ENCODE data around the gene COPG1.

DNA sequence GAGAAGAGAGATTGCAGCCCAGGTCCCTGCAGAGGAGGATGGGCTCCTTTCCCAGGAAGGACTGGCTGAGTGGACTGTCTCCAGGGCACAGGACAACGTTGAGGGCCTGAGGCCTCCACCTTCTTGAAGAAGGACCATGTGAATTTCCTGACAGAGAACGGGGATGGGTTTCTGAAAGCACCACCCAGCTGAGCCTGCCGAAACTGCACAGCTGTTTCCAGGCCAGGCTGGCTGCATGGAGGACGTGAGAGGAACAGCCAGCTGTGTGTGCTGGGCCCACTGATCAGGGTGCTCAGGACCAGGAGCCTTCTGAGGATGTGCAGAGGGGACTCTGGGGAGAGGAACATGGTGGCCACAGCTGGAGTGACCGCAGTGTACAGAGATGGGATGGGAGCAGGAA is 68.4 kb downstream of the COPG1 start:
- TF ChIP-seq, protein P1, sequence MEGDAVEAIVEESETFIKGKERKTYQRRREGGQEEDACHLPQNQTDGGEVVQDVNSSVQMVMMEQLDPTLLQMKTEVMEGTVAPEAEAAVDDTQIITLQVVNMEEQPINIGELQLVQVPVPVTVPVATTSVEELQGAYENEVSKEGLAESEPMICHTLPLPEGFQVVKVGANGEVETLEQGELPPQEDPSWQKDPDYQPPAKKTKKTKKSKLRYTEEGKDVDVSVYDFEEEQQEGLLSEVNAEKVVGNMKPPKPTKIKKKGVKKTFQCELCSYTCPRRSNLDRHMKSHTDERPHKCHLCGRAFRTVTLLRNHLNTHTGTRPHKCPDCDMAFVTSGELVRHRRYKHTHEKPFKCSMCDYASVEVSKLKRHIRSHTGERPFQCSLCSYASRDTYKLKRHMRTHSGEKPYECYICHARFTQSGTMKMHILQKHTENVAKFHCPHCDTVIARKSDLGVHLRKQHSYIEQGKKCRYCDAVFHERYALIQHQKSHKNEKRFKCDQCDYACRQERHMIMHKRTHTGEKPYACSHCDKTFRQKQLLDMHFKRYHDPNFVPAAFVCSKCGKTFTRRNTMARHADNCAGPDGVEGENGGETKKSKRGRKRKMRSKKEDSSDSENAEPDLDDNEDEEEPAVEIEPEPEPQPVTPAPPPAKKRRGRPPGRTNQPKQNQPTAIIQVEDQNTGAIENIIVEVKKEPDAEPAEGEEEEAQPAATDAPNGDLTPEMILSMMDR (conservative IDR thresholded peaks at IDR 0.05; ENCODE audit: low read length): no peak
- TF ChIP-seq EZH2phosphoT487 (IDR thresholded peaks at IDR 0.05; ENCODE audit: borderline replicate concordance): no peak
